PC-9 (cell line): Measurements from ENCODE around the gene INPP5A. TPM values are rescaled to one million over a fixed set of nuclear protein-coding genes. Genes with fewer than 3 reads are reported as not detected.

Source experiments
- BruUV-seq: library from RNA; stranded (reverse); fragments of 400-500 nt; replicated peaks from 2 replicates; lab custom pipeline; 2021; lab: Mats Ljungman, UMichigan
- CTCF ChIA-PET: fragments of 300-600 bp; sonication (Branson Sonifier 250); formaldehyde crosslinking; loops from one replicate; lab custom pipeline; 2022; ENCODE audit warnings: antibody characterized with exemption; lab: Charles Lee
- POLR2A ChIA-PET: fragments of 300-600 bp; sonication (Branson Sonifier 250); formaldehyde crosslinking; loops from one replicate; lab custom pipeline; 2022; ENCODE audit warnings: antibody characterized with exemption; ENCODE audit not compliant: unreplicated experiment; lab: Charles Lee
- DNase-seq, 2 experiments: peaks; one replicate each; pipeline versions ENCODE4 v3.0.0 to v3.0.0-alpha.2; 2015 to 2022; ENCODE audit warnings: mixed read lengths in 1 of 2
- H2AFZ ChIP-seq: fragments of 200-600 bp; sonication (generic); 2 replicates; pipeline ENCODE4 v1.8.1; 2017; ENCODE audit warnings: antibody characterized with exemption
- H3F3A ChIP-seq: fragments of 200-600 bp; sonication (generic); 2 replicates; pipeline ENCODE4 v1.8.1; 2017; ENCODE audit warnings: antibody characterized with exemption, mild to moderate bottlenecking, low read depth; ENCODE audit not compliant: insufficient read depth
- H3K27ac ChIP-seq: fragments of 200-600 bp; sonication (generic); 2 replicates; pipeline ENCODE4 v1.6.1; 2016; ENCODE audit warnings: mixed run types
- H3K27me3 ChIP-seq: fragments of 200-600 bp; sonication (generic); 2 replicates; pipeline ENCODE4 v1.6.1; 2016; ENCODE audit warnings: low read depth, mixed run types; ENCODE audit not compliant: insufficient read depth
- H3K36me3 ChIP-seq: fragments of 200-600 bp; sonication (generic); 2 replicates; pipeline ENCODE4 v1.6.1; 2016; ENCODE audit warnings: low read depth, mixed run types
- H3K4me1 ChIP-seq: fragments of 200-600 bp; sonication (generic); replicated peaks from 2 replicates; pipeline ENCODE4 v1.6.1; 2016; ENCODE audit warnings: mixed run types; ENCODE audit not compliant: insufficient read depth
- H3K4me2 ChIP-seq: fragments of 200-600 bp; sonication (generic); 2 replicates; pipeline ENCODE4 v1.6.1; 2017; ENCODE audit warnings: mixed run types
- H3K4me3 ChIP-seq: fragments of 200-600 bp; sonication (generic); 2 replicates; pipeline ENCODE4 v1.6.1; 2016; ENCODE audit warnings: mixed run types
- H3K79me2 ChIP-seq: fragments of 200-600 bp; sonication (generic); 2 replicates; pipeline ENCODE4 v1.6.1; 2017; ENCODE audit warnings: low read depth, mixed run types
- H3K9me2 ChIP-seq: fragments of 200-600 bp; sonication (generic); 2 replicates; pipeline ENCODE4 v1.8.1; 2017; ENCODE audit warnings: mild to moderate bottlenecking; ENCODE audit not compliant: insufficient read depth
- H3K9me3 ChIP-seq: fragments of 200-600 bp; sonication (generic); 2 replicates; pipeline ENCODE4 v1.8.1; 2016; ENCODE audit warnings: low read depth; ENCODE audit not compliant: insufficient read depth
- H4K20me1 ChIP-seq: fragments of 200-600 bp; sonication (generic); 2 replicates; pipeline ENCODE4 v1.8.1; 2017; ENCODE audit not compliant: insufficient read depth
- CTCF ChIP-seq: fragments of 200-600 bp; sonication (generic); conservative IDR thresholded peaks from 2 replicates; pipeline ENCODE4 v1.6.1; 2017; ENCODE audit warnings: mixed run types, antibody characterized with exemption, mild to moderate bottlenecking, moderate library complexity
- EZH2 ChIP-seq: fragments of 200-600 bp; sonication (generic); IDR thresholded peaks from 2 replicates; pipeline ENCODE4 v1.8.0; 2017; ENCODE audit warnings: antibody characterized with exemption, low read depth
- intact Hi-C: fragments of 100-400 bp; cut with micrococcal nuclease; formaldehyde crosslinking; loops from one replicate; pipeline ENCODE4 v1.10.0; 2022; ENCODE audit not compliant: unreplicated experiment
- total RNA-seq: library from RNA; stranded (reverse); gene quantifications from 2 replicates; pipeline ENCODE4 v1.2.3, GENCODE V29; 2021

INPP5A gene
- total RNA-seq, 1 experiment from 2014 or later: 18.4 TPM

GRCh38 chr10:132798403-132798802, 260.8 kb downstream of the INPP5A start:
- H3K4me1 ChIP-seq: no peaks in the 10 kb centered on the region
- H4K20me1 ChIP-seq: no peaks in the 10 kb centered on the region
- H3K27ac ChIP-seq: no peak overlapping the region
- DNase-seq: no peak
- no peak overlapping the region for H3K4me2 ChIP-seq
- H3K4me3 ChIP-seq: no peak overlapping the region
- CTCF ChIA-PET: no interaction called here
- no TSS peak for BruUV-seq
- no peaks in the 10 kb centered on the region for H3K27me3 ChIP-seq
- H3K36me3 ChIP-seq: no peaks in the 10 kb centered on the region
- H3K9me2 ChIP-seq: no peaks in the 10 kb centered on the region
- H3K9me3 ChIP-seq: no peaks in the 10 kb centered on the region
- intact Hi-C loops: no loop called here
- no peak overlapping the region for H2AFZ ChIP-seq
- H3K79me2 ChIP-seq: no peaks in the 10 kb centered on the region
- no peaks in the 10 kb centered on the region for H3F3A ChIP-seq
- TF ChIP-seq EZH2 (no peak), CTCF (no peak)
- POLR2A ChIA-PET: no interaction called here

GRCh38 chr10:132798876-132799275, 261.3 kb downstream of the INPP5A start:
- intact Hi-C loops: no loop called here
- ChIA-PET CTCF (no interaction called here), POLR2A (no interaction called here)

GRCh38 chr10:132799865-132800264, 262.3 kb downstream of the INPP5A start:
- H3K4me2 ChIP-seq: no peak overlapping the region
- no peak overlapping the region for H3K27ac ChIP-seq
- no peaks in the 10 kb centered on the region for H3F3A ChIP-seq
- DNase-seq: no peak
- intact Hi-C loops: no loop called here
- POLR2A ChIA-PET: no interaction called here
- no peak overlapping the region for H3K4me3 ChIP-seq
- CTCF ChIA-PET: no interaction called here
- TF ChIP-seq CTCF: no peak
- TF ChIP-seq EZH2: no peak
- no peaks in the 10 kb centered on the region for H3K79me2 ChIP-seq
- no peaks in the 10 kb centered on the region for H4K20me1 ChIP-seq
- no peaks in the 10 kb centered on the region for H3K36me3 ChIP-seq
- H3K9me3 ChIP-seq: no peaks in the 10 kb centered on the region
- peaks cover 3% of the 10 kb centered on the region; the same call in 1 of the 2 replicates for H3K27me3 ChIP-seq
- no peak overlapping the region for H2AFZ ChIP-seq
- no TSS peak for BruUV-seq
- H3K9me2 ChIP-seq: no peaks in the 10 kb centered on the region
- no peaks in the 10 kb centered on the region for H3K4me1 ChIP-seq

More at GRCh38 chr10:132798876-132799275, 261.3 kb downstream of the INPP5A start:
- no peaks in the 10 kb centered on the region for H3F3A ChIP-seq
- no peak for DNase-seq
- H4K20me1 ChIP-seq: no peaks in the 10 kb centered on the region
- H3K9me3 ChIP-seq: no peaks in the 10 kb centered on the region
- no peak overlapping the region for H3K4me2 ChIP-seq
- no peak overlapping the region for H3K4me3 ChIP-seq
- H3K27ac ChIP-seq: no peak overlapping the region
- H3K79me2 ChIP-seq: no peaks in the 10 kb centered on the region
- no peaks in the 10 kb centered on the region for H3K4me1 ChIP-seq
- BruUV-seq: no TSS peak
- H3K36me3 ChIP-seq: no peaks in the 10 kb centered on the region
- H2AFZ ChIP-seq: no peak overlapping the region
- H3K27me3 ChIP-seq: no peaks in the 10 kb centered on the region
- TF ChIP-seq EZH2 (no peak), CTCF (no peak)
- H3K9me2 ChIP-seq: no peaks in the 10 kb centered on the region
